GM23338 (cell line): Measurements from ENCODE around the gene LINGO4.

Experiments
- CTCF ChIP-seq, 2 experiments: fragments of 200-600 bp in 1 of 2; sonication (generic) in 1 of 2; conservative IDR thresholded peaks; 2 replicates each; pipeline versions ENCODE4 v1.5.1 to v1.6.1; 2016 to 2017; ENCODE audit warnings: antibody characterized with exemption in 2 of 2, low read depth in 2 of 2, mild to moderate bottlenecking in 2 of 2, moderate library complexity in 1 of 2
- EZH2 ChIP-seq: fragments of 200-600 bp; sonication (generic); IDR thresholded peaks from one replicate; pipeline ENCODE4 v1.8.0; 2017; ENCODE audit warnings: antibody characterized with exemption, mild to moderate bottlenecking, low read depth; ENCODE audit not compliant: unreplicated experiment
- JUNB ChIP-seq: IDR thresholded peaks from one replicate; pipeline ENCODE4 v1.6.1; 2016; ENCODE audit warnings: antibody characterized with exemption; ENCODE audit not compliant: unreplicated experiment
- TF ChIP-seq, protein P1 (sequence below): IDR thresholded peaks from one replicate; pipeline ENCODE4 v1.6.1; 2018; ENCODE audit warnings: antibody characterized with exemption; ENCODE audit not compliant: unreplicated experiment

- TF ChIP-seq CTCF (conservative IDR thresholded peaks at IDR 0.05; ENCODE audit: low read depth in 2 of 2) (no peak), JUNB (no peak), EZH2 (no peak)
- TF ChIP-seq, protein P1, sequence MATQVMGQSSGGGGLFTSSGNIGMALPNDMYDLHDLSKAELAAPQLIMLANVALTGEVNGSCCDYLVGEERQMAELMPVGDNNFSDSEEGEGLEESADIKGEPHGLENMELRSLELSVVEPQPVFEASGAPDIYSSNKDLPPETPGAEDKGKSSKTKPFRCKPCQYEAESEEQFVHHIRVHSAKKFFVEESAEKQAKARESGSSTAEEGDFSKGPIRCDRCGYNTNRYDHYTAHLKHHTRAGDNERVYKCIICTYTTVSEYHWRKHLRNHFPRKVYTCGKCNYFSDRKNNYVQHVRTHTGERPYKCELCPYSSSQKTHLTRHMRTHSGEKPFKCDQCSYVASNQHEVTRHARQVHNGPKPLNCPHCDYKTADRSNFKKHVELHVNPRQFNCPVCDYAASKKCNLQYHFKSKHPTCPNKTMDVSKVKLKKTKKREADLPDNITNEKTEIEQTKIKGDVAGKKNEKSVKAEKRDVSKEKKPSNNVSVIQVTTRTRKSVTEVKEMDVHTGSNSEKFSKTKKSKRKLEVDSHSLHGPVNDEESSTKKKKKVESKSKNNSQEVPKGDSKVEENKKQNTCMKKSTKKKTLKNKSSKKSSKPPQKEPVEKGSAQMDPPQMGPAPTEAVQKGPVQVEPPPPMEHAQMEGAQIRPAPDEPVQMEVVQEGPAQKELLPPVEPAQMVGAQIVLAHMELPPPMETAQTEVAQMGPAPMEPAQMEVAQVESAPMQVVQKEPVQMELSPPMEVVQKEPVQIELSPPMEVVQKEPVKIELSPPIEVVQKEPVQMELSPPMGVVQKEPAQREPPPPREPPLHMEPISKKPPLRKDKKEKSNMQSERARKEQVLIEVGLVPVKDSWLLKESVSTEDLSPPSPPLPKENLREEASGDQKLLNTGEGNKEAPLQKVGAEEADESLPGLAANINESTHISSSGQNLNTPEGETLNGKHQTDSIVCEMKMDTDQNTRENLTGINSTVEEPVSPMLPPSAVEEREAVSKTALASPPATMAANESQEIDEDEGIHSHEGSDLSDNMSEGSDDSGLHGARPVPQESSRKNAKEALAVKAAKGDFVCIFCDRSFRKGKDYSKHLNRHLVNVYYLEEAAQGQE = no peak
Observed at GRCh38 chr1:151851886-151852285, 46.7 kb upstream of the LINGO4 start.
